K562 (cell line): Measurements from ENCODE around the gene HTRA3.

ENCODE experiments used
- ARID4B ChIP-seq: sonication (generic); formaldehyde crosslinking; IDR thresholded peaks from 2 replicates; pipeline ENCODE4 v1.8.0; 2022; ENCODE audit warnings: mild to moderate bottlenecking, missing genetic modification reagents
- BRF1 ChIP-seq: IDR thresholded peaks from 3 replicates; pipeline ENCODE4 v1.6.1; 2011; ENCODE audit warnings: borderline replicate concordance, mild to moderate bottlenecking; ENCODE audit not compliant: insufficient read length; ENCODE audit errors: extremely low read depth
- CREB1 ChIP-seq, 2 experiments: sonication (generic) in 1 of 2; formaldehyde crosslinking in 1 of 2; IDR thresholded peaks; 2 replicates each; pipeline versions ENCODE4 v1.6.1 to v1.8.0; 2012 to 2022; ENCODE audit warnings: inconsistent platforms in 1 of 2, mild to moderate bottlenecking in 1 of 2, missing genetic modification reagents in 1 of 2, moderate library complexity in 1 of 2
- CREM ChIP-seq: IDR thresholded peaks from 2 replicates; pipeline ENCODE4 v1.6.1; 2014; ENCODE audit warnings: antibody characterized with exemption, low read depth
- MAZ ChIP-seq, 2 experiments: fragments of 450-650 bp in 1 of 2; sonication (generic) in 1 of 2; formaldehyde crosslinking; IDR thresholded peaks in 1 of 2; conservative IDR thresholded peaks in 1 of 2; 2 replicates each; pipeline versions ENCODE4 v1.4.0 to v1.5.0; 2020; ENCODE audit warnings: mild to moderate bottlenecking in 1 of 2, missing genetic modification reagents in 1 of 2
- POLR2AphosphoS5 ChIP-seq: IDR thresholded peaks from 2 replicates; pipeline ENCODE4 v1.6.1; 2011; ENCODE audit warnings: mild to moderate bottlenecking, low read depth, low read length, moderate library complexity; ENCODE audit not compliant: control insufficient read depth, insufficient read depth
- ZFP36 ChIP-seq: fragments of 150-350 bp; IDR thresholded peaks from 2 replicates; pipeline ENCODE4 v1.6.1; 2018; ENCODE audit warnings: low read length, low read depth; ENCODE audit not compliant: partially characterized antibody
- ZNF57 ChIP-seq: fragments of 450-650 bp; formaldehyde crosslinking; IDR thresholded peaks from 2 replicates; pipeline ENCODE4 v1.4.0; 2020; ENCODE audit warnings: mild to moderate bottlenecking, moderate library complexity

GRCh38 chr4:8353158-8353669 lies 83.7 kb downstream of the HTRA3 start:
- no peak for TF ChIP-seq MAZ (CRISPR knock-in tag; conservative IDR thresholded peaks at IDR 0.05 in 1 of 2, IDR thresholded peaks at IDR 0.05 in 1 of 2)
- TF ChIP-seq POLR2AphosphoS5 = no peak
- TF ChIP-seq BRF1 = no peak
- no peak for TF ChIP-seq ARID4B (CRISPR knock-in tag)
- TF ChIP-seq CREB1 (IDR thresholded peaks at IDR 0.05) = no peak
- TF ChIP-seq CREB1 (CRISPR knock-in tag; IDR thresholded peaks at IDR 0.05) = no peak
- no peak for TF ChIP-seq ZFP36
- no peak for TF ChIP-seq ZNF57
- TF ChIP-seq CREM = no peak
